ENCODE results near the gene RGCC. TPM values are rescaled to one million over a fixed set of nuclear protein-coding genes. Genes with fewer than 3 reads are reported as not detected.

Gene RGCC
- total RNA-seq, 1 donor, result 101 TPM

GRCh38 chr13:41453620-41454019 lies 3.7 kb upstream of the RGCC start:
- no peak for TF ChIP-seq CTCF (IDR thresholded peaks at IDR 0.05; ENCODE audit: insufficient read depth, low read depth, low read length)
- DNase-seq (ENCODE audit: low read depth), result no peak
- H3K4me3 ChIP-seq (ENCODE audit: low read depth, low read length), result no peak overlapping the region

DNA sequence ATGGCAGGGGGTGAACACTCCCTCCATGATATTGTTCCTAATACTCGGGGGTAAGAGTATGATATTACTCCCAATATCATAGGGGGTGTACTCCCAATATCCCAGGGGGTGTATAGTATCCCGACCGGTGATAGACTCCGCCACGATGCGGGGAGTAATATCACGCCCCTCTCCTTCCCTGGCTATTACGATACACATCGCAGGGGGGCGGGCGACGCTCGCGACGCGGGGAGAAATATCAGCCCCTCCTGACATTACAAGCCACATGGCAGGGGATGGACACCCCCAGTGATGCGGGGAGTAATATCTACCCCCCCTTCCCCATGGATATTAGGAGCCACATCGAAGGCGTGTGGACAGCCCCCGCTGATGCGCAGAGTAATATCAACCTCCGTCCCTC lies 3.2 kb upstream of the RGCC start:
- DNase-seq (ENCODE audit: low read depth), result no peak
- no peak for TF ChIP-seq CTCF (IDR thresholded peaks at IDR 0.05; ENCODE audit: insufficient read depth, low read depth, low read length)

DNA sequence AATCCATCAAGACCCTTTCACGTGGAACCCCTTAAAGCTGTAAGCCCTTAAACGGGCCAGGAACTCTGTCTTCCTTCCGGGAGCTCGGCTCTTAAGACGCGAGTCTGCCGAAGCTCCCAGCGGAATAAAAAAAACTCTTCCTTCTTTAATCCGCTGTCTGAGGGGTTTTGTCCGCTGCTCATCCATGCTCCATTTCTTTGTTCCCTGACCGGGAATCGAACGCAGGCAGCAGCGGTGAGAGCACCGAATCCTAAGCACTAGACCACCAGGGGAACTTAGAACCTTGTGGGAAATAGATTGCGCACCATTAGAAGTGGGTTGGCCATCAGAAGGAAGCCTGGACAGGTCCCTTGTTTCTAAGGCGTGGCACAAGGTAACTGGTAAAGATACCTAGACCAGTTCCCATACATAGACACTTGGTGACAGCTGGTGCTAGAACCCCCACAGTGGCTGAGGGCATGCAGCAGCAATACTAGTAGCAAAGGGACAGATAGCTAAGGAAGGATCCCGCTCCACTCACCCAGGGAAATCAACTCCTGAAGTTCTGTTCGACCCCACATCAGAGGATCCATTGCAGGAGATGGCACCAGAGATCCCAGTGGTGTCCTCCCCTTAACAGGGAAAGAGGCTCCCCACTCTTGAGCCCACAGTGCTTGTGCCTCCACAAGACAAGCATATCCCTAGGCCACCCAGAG lies 1.5 kb upstream of the RGCC start:
- TF ChIP-seq CTCF (IDR thresholded peaks at IDR 0.05; ENCODE audit: insufficient read depth, low read depth, low read length), result no peak
- DNase-seq (ENCODE audit: low read depth), result no peak
- no peak overlapping the region for H3K4me3 ChIP-seq (ENCODE audit: low read depth, low read length)

More for the DNA sequence above, 3.2 kb upstream of the RGCC start:
- no peak overlapping the region for H3K4me3 ChIP-seq (ENCODE audit: low read depth, low read length)

GRCh38 chr13:41457589-41458186 lies 338 bp downstream of the RGCC start:
- H3K4me3 ChIP-seq (ENCODE audit: low read depth, low read length), result peak overlapping the region; percentile 69
- DNase-seq (ENCODE audit: low read depth), result no peak
- no peak for TF ChIP-seq CTCF (IDR thresholded peaks at IDR 0.05; ENCODE audit: insufficient read depth, low read depth, low read length)

GRCh38 chr13:41458187-41458760 lies 924 bp downstream of the RGCC start:
- DNase-seq (ENCODE audit: low read depth), result no peak
- H3K4me3 ChIP-seq (ENCODE audit: low read depth, low read length), result peak overlapping the region; percentile 69
- TF ChIP-seq CTCF (IDR thresholded peaks at IDR 0.05; ENCODE audit: insufficient read depth, low read depth, low read length), result no peak

- TF ChIP-seq CTCF (IDR thresholded peaks at IDR 0.05; ENCODE audit: insufficient read depth, low read depth, low read length), result peak; percentile 78
- peak overlapping the region; percentile 69 for H3K4me3 ChIP-seq (ENCODE audit: low read depth, low read length)
- peak; percentile 63 for DNase-seq (ENCODE audit: low read depth)
These were observed 1.5 kb downstream of the RGCC start for GRCh38 chr13:41458761-41459431.

All from fibroblast of villous mesenchyme (primary cell).